GM23338 (cell line): ENCODE data around the gene SLC2A11. TPM values are rescaled to one million over a fixed set of nuclear protein-coding genes. Genes with fewer than 3 reads are reported as not detected.
"Not testable (repeated sequence)": the region's sequence is repeated elsewhere in the genome, so short reads cannot be mapped to it uniquely, and the experiment has no call there.

ENCODE experiments used
- ATAC-seq: fragments of 200-7000 bp; cut with Tn5 transposase; 3 replicates; pipeline ENCODE4 v1.9.1; 2020
- DNase-seq: peaks from one replicate; pipeline ENCODE4 v3.0.0-alpha.2; 2015; ENCODE audit warnings: low spot score
- H2AFZ ChIP-seq: fragments of 200-600 bp; sonication (generic); 2 replicates; pipeline ENCODE4 v1.8.0; 2016; ENCODE audit warnings: antibody characterized with exemption, mild to moderate bottlenecking, moderate library complexity
- H3F3A ChIP-seq: fragments of 200-600 bp; sonication (generic); replicated peaks from 2 replicates; pipeline ENCODE4 v1.8.0; 2017; ENCODE audit warnings: antibody characterized with exemption, mixed run types, low read depth
- H3K27ac ChIP-seq: fragments of 200-600 bp; sonication (generic); 2 replicates; pipeline ENCODE4 v1.6.1; 2016; ENCODE audit warnings: low read depth
- H3K27me3 ChIP-seq: fragments of 200-600 bp; sonication (generic); 2 replicates; pipeline ENCODE4 v1.8.0; 2016; ENCODE audit warnings: mild to moderate bottlenecking, mixed run types, moderate library complexity; ENCODE audit not compliant: insufficient read depth
- H3K36me3 ChIP-seq: fragments of 200-600 bp; sonication (generic); 2 replicates; pipeline ENCODE4 v1.8.0; 2016; ENCODE audit warnings: mild to moderate bottlenecking; ENCODE audit not compliant: insufficient read depth
- H3K4me1 ChIP-seq: fragments of 200-600 bp; sonication (generic); 2 replicates; pipeline ENCODE4 v1.8.0; 2016; ENCODE audit warnings: mild to moderate bottlenecking, moderate library complexity; ENCODE audit not compliant: insufficient read depth
- H3K4me2 ChIP-seq: fragments of 200-600 bp; sonication (generic); 2 replicates; pipeline ENCODE4 v1.7.1; 2017; ENCODE audit warnings: mixed run types
- H3K4me3 ChIP-seq: fragments of 200-600 bp; sonication (generic); 2 replicates; pipeline ENCODE4 v1.6.1; 2016; ENCODE audit warnings: mixed run types
- H3K79me2 ChIP-seq: fragments of 200-600 bp; sonication (generic); replicated peaks from 2 replicates; pipeline ENCODE4 v1.8.0; 2017; ENCODE audit warnings: mild to moderate bottlenecking; ENCODE audit not compliant: insufficient read depth
- H3K9me2 ChIP-seq: fragments of 200-600 bp; sonication (generic); 2 replicates; pipeline ENCODE4 v1.8.0; 2017; ENCODE audit not compliant: insufficient read depth
- H4K20me1 ChIP-seq: fragments of 200-600 bp; sonication (generic); replicated peaks from 2 replicates; pipeline ENCODE4 v1.8.0; 2017; ENCODE audit warnings: mild to moderate bottlenecking; ENCODE audit not compliant: insufficient read depth
- H3K27ac Mint-ChIP-seq: 2 replicates; pipeline ENCODE4 v1.8.0; 2020; ENCODE audit warnings: inconsistent platforms, mild to moderate bottlenecking, moderate library complexity, mixed read lengths
- H3K27me3 Mint-ChIP-seq: 3 replicates; pipeline ENCODE4 v1.8.0; 2022; ENCODE audit warnings: low read depth, mild to moderate bottlenecking, moderate library complexity, mixed read lengths, inconsistent platforms; ENCODE audit not compliant: insufficient read depth, poor library complexity
- H3K36me3 Mint-ChIP-seq: 3 replicates; pipeline ENCODE4 v1.8.0; 2021; ENCODE audit warnings: low read depth, mild to moderate bottlenecking, inconsistent platforms, moderate library complexity, mixed read lengths
- H3K4me1 Mint-ChIP-seq: 3 replicates; pipeline ENCODE4 v1.8.0; 2020; ENCODE audit warnings: mild to moderate bottlenecking, inconsistent platforms, mixed read lengths
- H3K4me3 Mint-ChIP-seq: 3 replicates; pipeline ENCODE4 v1.8.0; 2021; ENCODE audit warnings: moderate library complexity, mild to moderate bottlenecking, inconsistent platforms, mixed read lengths
- H3K9me3 Mint-ChIP-seq: 3 replicates; pipeline ENCODE4 v1.8.0; 2020; ENCODE audit warnings: moderate library complexity, mild to moderate bottlenecking, inconsistent platforms, mixed read lengths
- polyA plus RNA-seq: library from polyadenylated mRNA; unstranded; fragments of >200 nt; fragmentation: Nextera tagmentation; extraction: Ambion mirVana; gene quantifications from 2 replicates; pipeline ENCODE4 v1.2.1, GENCODE V29; 2016
- total RNA-seq: library from RNA; depleted of rRNA; stranded (reverse); fragments of >200 nt; shearing (Covaris generic); gene quantifications from 2 replicates; pipeline ENCODE4 v1.2.3, GENCODE V29; 2014
- TF ChIP-seq, protein P1 (sequence below): fragments of 250-450 bp; sonication (Bioruptor Pico); IDR thresholded peaks from 2 replicates; pipeline ENCODE4 v1.5.0; 2020; ENCODE audit warnings: mild to moderate bottlenecking, moderate library complexity

SLC2A11 gene
- total and polyA plus RNA-seq, 2 experiments from 2014 or later, result 7.1 to 21.8 TPM

DNA sequence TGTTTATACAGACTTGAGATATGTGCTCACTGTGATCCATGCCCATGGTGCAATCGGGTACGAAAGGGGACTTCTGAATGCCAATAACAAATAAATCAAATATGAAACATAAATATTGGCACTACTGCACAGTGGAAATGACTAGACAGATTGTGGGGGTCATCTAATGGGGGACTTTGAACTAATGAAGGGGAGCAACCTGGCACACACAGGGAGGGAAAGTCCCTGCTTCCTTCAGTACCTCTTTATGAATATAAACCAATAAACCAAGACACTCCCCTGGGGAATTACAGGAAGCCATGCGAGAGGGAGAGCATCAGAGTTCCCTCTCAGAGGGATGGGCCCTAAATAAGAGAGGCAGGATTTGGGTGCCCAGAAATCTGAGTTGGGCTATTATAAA, 57.6 kb downstream of the SLC2A11 start (continued):
- TF ChIP-seq, protein P1, sequence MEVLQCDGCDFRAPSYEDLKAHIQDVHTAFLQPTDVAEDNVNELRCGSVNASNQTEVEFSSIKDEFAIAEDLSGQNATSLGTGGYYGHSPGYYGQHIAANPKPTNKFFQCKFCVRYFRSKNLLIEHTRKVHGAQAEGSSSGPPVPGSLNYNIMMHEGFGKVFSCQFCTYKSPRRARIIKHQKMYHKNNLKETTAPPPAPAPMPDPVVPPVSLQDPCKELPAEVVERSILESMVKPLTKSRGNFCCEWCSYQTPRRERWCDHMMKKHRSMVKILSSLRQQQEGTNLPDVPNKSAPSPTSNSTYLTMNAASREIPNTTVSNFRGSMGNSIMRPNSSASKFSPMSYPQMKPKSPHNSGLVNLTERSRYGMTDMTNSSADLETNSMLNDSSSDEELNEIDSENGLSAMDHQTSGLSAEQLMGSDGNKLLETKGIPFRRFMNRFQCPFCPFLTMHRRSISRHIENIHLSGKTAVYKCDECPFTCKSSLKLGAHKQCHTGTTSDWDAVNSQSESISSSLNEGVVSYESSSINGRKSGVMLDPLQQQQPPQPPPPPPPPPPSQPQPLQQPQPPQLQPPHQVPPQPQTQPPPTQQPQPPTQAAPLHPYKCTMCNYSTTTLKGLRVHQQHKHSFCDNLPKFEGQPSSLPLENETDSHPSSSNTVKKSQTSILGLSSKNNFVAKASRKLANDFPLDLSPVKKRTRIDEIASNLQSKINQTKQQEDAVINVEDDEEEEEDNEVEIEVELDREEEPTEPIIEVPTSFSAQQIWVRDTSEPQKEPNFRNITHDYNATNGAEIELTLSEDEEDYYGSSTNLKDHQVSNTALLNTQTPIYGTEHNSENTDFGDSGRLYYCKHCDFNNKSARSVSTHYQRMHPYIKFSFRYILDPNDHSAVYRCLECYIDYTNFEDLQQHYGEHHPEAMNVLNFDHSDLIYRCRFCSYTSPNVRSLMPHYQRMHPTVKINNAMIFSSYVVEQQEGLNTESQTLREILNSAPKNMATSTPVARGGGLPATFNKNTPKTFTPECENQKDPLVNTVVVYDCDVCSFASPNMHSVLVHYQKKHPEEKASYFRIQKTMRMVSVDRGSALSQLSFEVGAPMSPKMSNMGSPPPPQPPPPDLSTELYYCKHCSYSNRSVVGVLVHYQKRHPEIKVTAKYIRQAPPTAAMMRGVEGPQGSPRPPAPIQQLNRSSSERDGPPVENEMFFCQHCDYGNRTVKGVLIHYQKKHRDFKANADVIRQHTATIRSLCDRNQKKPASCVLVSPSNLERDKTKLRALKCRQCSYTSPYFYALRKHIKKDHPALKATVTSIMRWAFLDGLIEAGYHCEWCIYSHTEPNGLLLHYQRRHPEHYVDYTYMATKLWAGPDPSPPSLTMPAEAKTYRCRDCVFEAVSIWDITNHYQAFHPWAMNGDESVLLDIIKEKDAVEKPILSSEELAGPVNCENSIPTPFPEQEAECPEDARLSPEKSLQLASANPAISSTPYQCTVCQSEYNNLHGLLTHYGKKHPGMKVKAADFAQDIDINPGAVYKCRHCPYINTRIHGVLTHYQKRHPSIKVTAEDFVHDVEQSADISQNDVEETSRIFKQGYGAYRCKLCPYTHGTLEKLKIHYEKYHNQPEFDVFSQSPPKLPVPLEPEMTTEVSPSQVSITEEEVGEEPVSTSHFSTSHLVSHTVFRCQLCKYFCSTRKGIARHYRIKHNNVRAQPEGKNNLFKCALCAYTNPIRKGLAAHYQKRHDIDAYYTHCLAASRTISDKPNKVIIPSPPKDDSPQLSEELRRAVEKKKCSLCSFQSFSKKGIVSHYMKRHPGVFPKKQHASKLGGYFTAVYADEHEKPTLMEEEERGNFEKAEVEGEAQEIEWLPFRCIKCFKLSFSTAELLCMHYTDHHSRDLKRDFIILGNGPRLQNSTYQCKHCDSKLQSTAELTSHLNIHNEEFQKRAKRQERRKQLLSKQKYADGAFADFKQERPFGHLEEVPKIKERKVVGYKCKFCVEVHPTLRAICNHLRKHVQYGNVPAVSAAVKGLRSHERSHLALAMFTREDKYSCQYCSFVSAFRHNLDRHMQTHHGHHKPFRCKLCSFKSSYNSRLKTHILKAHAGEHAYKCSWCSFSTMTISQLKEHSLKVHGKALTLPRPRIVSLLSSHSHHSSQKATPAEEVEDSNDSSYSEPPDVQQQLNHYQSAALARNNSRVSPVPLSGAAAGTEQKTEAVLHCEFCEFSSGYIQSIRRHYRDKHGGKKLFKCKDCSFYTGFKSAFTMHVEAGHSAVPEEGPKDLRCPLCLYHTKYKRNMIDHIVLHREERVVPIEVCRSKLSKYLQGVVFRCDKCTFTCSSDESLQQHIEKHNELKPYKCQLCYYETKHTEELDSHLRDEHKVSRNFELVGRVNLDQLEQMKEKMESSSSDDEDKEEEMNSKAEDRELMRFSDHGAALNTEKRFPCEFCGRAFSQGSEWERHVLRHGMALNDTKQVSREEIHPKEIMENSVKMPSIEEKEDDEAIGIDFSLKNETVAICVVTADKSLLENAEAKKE (CRISPR knock-in tag), result no peak

DNA sequence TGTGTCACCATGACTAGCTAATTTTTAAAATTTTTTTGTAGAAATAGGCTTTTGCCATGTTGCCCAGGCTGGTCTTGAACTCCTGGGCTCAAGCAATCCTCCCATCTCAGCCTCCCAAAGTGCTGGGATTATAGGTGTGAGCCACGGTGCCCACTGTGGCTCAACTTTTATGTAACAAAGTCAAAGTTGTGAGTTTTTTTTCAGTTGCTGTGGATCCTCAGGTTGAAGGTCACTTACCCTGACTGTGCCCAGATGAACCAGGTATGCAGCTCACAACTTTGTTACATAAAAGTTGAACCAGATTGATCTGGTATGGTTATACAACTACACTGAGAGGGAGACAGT, 62.6 kb downstream of the SLC2A11 start:
- not testable (repeated sequence) for H3K27ac ChIP-seq, H3K4me1 ChIP-seq, H3K4me3 ChIP-seq, H3F3A ChIP-seq, H3K36me3 ChIP-seq, DNase-seq, H3K4me2 ChIP-seq, ATAC-seq, H3K27me3 ChIP-seq, H4K20me1 ChIP-seq, H3K79me2 ChIP-seq, H3K27ac Mint-ChIP-seq, H3K4me1 Mint-ChIP-seq, H2AFZ ChIP-seq, H3K4me3 Mint-ChIP-seq, H3K9me2 ChIP-seq, H3K27me3 Mint-ChIP-seq
- peaks cover 17% of the 10 kb centered on the region for H3K9me3 Mint-ChIP-seq
- H3K36me3 Mint-ChIP-seq, result peaks cover 21% of the 10 kb centered on the region

DNA sequence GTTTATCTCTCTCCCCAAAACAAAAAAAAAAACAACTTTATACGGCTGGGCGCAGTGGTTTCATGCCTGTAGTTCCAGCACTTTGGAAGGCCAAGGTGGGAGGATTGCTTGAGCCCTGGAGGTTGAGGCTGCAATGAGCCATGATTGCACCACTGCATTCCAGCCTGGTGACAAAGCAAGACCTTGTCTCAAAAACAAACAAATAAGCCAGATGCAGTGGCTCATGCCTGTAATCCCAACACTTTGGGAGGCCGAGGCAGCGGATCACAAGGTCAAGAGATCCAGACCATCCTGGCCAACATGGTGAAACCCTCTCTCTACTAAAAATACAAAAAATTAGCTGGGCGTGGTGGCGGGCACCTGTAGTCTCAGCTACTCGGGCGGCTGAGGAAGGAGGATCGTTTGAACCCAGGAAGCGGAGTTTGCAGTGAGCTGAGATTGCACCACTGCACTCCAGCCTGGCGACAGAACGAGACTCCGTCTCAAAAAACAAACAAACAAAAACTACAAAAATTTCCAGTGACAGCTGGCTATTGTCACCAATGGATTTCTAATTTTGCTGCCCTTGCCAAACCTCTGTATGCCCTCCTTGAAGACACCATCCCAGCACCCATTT, 64.0 kb downstream of the SLC2A11 start:
- H3F3A ChIP-seq, ATAC-seq, H3K9me2 ChIP-seq, H3K27me3 ChIP-seq, H3K36me3 ChIP-seq, H2AFZ ChIP-seq, H3K4me3 ChIP-seq, H3K4me1 Mint-ChIP-seq, H4K20me1 ChIP-seq, H3K4me1 ChIP-seq, H3K27ac Mint-ChIP-seq, H3K4me2 ChIP-seq, H3K79me2 ChIP-seq, H3K27me3 Mint-ChIP-seq, DNase-seq, H3K27ac ChIP-seq, H3K4me3 Mint-ChIP-seq: not testable (repeated sequence)
- Mint-ChIP-seq H3K36me3 (peaks cover 34% of the 10 kb centered on the region), H3K9me3 (peaks cover 29% of the 10 kb centered on the region)
